A673 (cell line): ENCODE measurements around the gene HEY2.

ENCODE experiments used
- EZH2 ChIP-seq: fragments of 200-600 bp; sonication (generic); IDR thresholded peaks from 2 replicates; pipeline ENCODE4 v1.6.1; 2017; ENCODE audit warnings: borderline replicate concordance, low read depth, mild to moderate bottlenecking, mixed read lengths, antibody characterized with exemption, low read length; ENCODE audit not compliant: poor library complexity, severe bottlenecking
- TF ChIP-seq, protein P1 (sequence below): fragments of 300-800, 200-600 bp; sonication (generic); conservative IDR thresholded peaks from 2 replicates; pipeline ENCODE4 v1.5.1; 2017; ENCODE audit warnings: low read depth, mild to moderate bottlenecking, antibody characterized with exemption, low read length, moderate library complexity, mixed read lengths

DNA sequence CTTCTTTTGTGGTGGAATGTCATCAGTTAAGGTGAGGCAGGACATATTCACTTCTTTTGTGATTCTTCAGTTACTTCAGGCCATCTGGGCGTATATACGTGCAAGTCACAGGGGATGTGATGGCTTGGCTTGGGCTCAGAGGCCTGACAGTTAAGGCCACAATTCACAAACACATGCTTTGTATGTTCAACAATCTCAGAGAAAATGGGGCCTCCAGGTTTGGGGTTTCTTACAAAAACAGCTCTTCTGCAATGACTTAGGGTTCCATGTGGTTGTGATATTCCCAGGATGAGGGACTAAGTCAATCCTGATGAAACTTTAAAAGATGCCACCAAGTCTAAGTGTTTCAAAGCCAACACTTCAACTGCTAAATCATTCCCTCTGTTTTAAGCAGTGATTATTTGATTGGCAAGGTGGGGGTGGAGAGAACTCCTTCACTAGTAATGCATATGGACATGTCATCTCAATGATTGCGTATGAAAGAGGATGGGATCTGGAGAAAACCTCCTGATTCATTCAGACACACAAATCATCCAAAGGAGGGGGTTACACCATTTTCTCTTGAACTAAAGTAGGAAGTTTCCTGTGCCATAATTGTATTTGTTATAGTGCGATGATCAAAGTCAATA, 41.7 kb upstream of the HEY2 start:
- TF ChIP-seq, protein P1, sequence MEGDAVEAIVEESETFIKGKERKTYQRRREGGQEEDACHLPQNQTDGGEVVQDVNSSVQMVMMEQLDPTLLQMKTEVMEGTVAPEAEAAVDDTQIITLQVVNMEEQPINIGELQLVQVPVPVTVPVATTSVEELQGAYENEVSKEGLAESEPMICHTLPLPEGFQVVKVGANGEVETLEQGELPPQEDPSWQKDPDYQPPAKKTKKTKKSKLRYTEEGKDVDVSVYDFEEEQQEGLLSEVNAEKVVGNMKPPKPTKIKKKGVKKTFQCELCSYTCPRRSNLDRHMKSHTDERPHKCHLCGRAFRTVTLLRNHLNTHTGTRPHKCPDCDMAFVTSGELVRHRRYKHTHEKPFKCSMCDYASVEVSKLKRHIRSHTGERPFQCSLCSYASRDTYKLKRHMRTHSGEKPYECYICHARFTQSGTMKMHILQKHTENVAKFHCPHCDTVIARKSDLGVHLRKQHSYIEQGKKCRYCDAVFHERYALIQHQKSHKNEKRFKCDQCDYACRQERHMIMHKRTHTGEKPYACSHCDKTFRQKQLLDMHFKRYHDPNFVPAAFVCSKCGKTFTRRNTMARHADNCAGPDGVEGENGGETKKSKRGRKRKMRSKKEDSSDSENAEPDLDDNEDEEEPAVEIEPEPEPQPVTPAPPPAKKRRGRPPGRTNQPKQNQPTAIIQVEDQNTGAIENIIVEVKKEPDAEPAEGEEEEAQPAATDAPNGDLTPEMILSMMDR = no peak
- no peak for TF ChIP-seq EZH2
